ENCODE results near the gene GDI1. TPM values are rescaled to one million over a fixed set of nuclear protein-coding genes. Genes with fewer than 3 reads are reported as not detected.

The GDI1 gene
- total RNA-seq, 1 experiment from 2014 or later = 96.1 TPM

DNA sequence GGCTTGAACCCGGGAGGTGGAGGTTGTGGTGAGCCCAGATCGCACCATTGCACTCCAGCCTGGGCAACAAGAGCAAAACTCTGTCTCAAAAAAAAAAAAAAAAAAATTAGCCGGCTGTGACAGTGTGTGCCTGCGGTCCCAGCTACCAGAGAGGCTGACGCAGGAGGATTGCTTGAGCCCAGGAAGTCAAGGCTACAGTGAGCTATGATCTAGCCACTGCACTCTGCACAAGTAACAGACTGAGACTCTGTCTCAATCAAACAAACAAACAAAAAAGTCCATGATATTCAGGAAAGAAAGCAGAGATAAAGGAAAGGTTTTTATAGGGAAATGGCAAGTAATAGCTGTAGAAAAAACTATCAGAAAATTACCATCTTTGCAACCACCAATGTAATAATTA is 44.2 kb downstream of the GDI1 start:
- intact Hi-C loops (cut with micrococcal nuclease) = no loop called here
- CTCF ChIA-PET = no interaction called here

DNA sequence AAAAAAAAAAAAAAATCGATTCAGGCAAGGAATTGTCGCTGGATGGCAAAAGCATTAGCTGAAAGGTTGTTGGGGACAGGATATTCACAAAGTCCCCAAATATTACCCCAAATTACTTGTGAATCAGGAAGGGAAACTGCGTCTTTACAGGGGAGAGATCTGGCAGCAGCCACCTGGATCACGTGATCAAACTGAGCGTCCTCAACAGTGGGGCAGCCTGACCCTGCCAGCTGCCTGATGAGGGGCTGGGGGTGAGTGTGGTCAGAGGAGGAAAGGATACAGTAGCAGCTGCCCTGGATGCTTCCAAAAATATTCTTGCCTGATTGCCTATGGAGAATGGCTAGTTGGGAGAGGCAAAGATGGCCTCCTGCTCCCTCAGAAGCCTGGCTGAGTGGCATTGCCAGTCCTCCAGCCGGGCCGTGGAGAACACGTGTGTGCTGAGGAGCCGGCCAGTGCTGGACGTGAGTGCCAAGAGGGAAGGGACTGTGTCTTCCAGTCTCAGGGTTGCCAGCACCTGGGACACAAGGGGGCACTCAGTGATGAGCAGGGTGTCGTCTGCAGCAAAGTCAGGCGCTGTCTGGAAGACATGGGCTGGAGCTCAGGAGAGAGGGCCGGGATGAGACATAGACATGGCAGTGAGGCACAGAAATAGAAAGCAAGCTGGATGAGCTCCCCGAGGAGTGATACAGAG is 45.1 kb downstream of the GDI1 start:
- ATAC-seq = no peak
- H2AFZ ChIP-seq (ENCODE audit: low read length) = no peak overlapping the region
- H3K27ac ChIP-seq (ENCODE audit: low read length) = no peak overlapping the region
- no peak overlapping the region for H3K4me2 ChIP-seq (ENCODE audit: low read length)
- H3F3A ChIP-seq (ENCODE audit: low read length, unreplicated experiment) = no peaks in the 10 kb centered on the region
- ChIA-PET CTCF (interaction anchor here (0.6 kb wide), 1 partner anchor 45 kb away, joined by 3 read pairs; no protein-coding TSS in a partner anchor), POLR2A (ENCODE audit: unreplicated experiment) (interaction anchor here (0.5 to 0.7 kb wide), 2 partner anchors 9 to 23 kb away, joined by 4 to 11 read pairs; no protein-coding TSS in a partner anchor)
- peaks cover 12% of the 10 kb centered on the region for H3K36me3 ChIP-seq (ENCODE audit: low read depth, low read length)
- intact Hi-C loops (cut with micrococcal nuclease) = no loop called here
- H4K20me1 ChIP-seq (ENCODE audit: low read length) = no peaks in the 10 kb centered on the region
- DNase-seq = no peak
- H3K27me3 ChIP-seq (ENCODE audit: low read length) = no peaks in the 10 kb centered on the region
- no peaks in the 10 kb centered on the region for H3K9me2 ChIP-seq (replicated peaks; ENCODE audit: low read length)
- BruUV-seq (replicated peaks) = no TSS peak
- no peak overlapping the region for H3K9ac ChIP-seq (ENCODE audit: low read length)
- H3K79me2 ChIP-seq (ENCODE audit: low read length) = peaks cover 29% of the 10 kb centered on the region
- H3K4me3 ChIP-seq (ENCODE audit: low read length) = no peak overlapping the region
- no peaks in the 10 kb centered on the region for H3K9me3 ChIP-seq (ENCODE audit: low read length)
- TF ChIP-seq EZH2 (IDR thresholded peaks at IDR 0.05; ENCODE audit: low read length, unreplicated experiment) = no peak
- TF ChIP-seq, protein P1, sequence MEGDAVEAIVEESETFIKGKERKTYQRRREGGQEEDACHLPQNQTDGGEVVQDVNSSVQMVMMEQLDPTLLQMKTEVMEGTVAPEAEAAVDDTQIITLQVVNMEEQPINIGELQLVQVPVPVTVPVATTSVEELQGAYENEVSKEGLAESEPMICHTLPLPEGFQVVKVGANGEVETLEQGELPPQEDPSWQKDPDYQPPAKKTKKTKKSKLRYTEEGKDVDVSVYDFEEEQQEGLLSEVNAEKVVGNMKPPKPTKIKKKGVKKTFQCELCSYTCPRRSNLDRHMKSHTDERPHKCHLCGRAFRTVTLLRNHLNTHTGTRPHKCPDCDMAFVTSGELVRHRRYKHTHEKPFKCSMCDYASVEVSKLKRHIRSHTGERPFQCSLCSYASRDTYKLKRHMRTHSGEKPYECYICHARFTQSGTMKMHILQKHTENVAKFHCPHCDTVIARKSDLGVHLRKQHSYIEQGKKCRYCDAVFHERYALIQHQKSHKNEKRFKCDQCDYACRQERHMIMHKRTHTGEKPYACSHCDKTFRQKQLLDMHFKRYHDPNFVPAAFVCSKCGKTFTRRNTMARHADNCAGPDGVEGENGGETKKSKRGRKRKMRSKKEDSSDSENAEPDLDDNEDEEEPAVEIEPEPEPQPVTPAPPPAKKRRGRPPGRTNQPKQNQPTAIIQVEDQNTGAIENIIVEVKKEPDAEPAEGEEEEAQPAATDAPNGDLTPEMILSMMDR (conservative IDR thresholded peaks at IDR 0.05; ENCODE audit: low read depth, low read length) = no peak
- peaks cover 35% of the 10 kb centered on the region for H3K4me1 ChIP-seq (ENCODE audit: insufficient read depth, low read length)

More for the DNA sequence above, 44.2 kb downstream of the GDI1 start:
- Histone ChIP-seq H3K27ac (ENCODE audit: low read length) (no peak overlapping the region), H2AFZ (ENCODE audit: low read length) (no peak overlapping the region), H3K36me3 (ENCODE audit: low read depth, low read length) (peaks cover 12% of the 10 kb centered on the region), H3F3A (ENCODE audit: low read length, unreplicated experiment) (no peaks in the 10 kb centered on the region), H3K4me1 (ENCODE audit: insufficient read depth, low read length) (peaks cover 31% of the 10 kb centered on the region), H3K27me3 (ENCODE audit: low read length) (no peaks in the 10 kb centered on the region), H3K9me2 (replicated peaks; ENCODE audit: low read length) (no peaks in the 10 kb centered on the region), H3K9me3 (ENCODE audit: low read length) (no peaks in the 10 kb centered on the region), H3K9ac (ENCODE audit: low read length) (no peak overlapping the region), H4K20me1 (ENCODE audit: low read length) (no peaks in the 10 kb centered on the region), H3K79me2 (ENCODE audit: low read length) (peaks cover 28% of the 10 kb centered on the region), H3K4me2 (ENCODE audit: low read length) (no peak overlapping the region), H3K4me3 (ENCODE audit: low read length) (no peak overlapping the region)
- TF ChIP-seq EZH2 (IDR thresholded peaks at IDR 0.05; ENCODE audit: low read length, unreplicated experiment) = no peak
- TF ChIP-seq, protein P1 (conservative IDR thresholded peaks at IDR 0.05; ENCODE audit: low read depth, low read length) = no peak
- BruUV-seq (replicated peaks) = no TSS peak
- POLR2A ChIA-PET (ENCODE audit: unreplicated experiment) = no interaction called here
- no peak for DNase-seq
- no peak for ATAC-seq

DNA sequence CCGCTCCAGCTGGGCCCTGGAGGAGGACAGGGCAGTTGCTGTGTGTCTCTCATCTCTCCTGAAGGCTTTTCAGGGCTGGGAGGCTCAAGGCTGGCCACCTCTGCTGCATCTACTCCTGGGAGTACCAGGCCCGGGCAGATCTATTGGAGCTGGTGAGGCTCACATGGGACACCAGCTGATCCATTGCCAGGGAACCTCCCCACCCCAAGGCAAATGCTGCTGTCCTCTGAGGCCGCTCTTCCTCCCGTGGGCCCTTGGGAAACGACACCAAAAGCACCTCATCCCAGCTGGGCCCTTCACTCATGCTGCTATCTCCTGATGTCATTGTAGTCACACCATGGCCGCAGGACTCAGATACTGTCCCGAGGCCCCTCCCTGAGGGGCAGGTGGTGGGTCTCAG is 45.8 kb downstream of the GDI1 start:
- H3K27ac ChIP-seq (ENCODE audit: low read length) = no peak overlapping the region

More for the DNA sequence above, 45.8 kb downstream of the GDI1 start:
- Histone ChIP-seq H3K9ac (ENCODE audit: low read length) (no peak overlapping the region), H3K36me3 (ENCODE audit: low read depth, low read length) (peaks cover 15% of the 10 kb centered on the region), H4K20me1 (ENCODE audit: low read length) (no peaks in the 10 kb centered on the region), H3K79me2 (ENCODE audit: low read length) (peaks cover 32% of the 10 kb centered on the region), H3K9me2 (replicated peaks; ENCODE audit: low read length) (no peaks in the 10 kb centered on the region), H3K9me3 (ENCODE audit: low read length) (no peaks in the 10 kb centered on the region), H3K4me1 (ENCODE audit: insufficient read depth, low read length) (peaks cover 36% of the 10 kb centered on the region), H3F3A (ENCODE audit: low read length, unreplicated experiment) (no peaks in the 10 kb centered on the region), H3K4me3 (ENCODE audit: low read length) (no peak overlapping the region), H2AFZ (ENCODE audit: low read length) (no peak overlapping the region), H3K27me3 (ENCODE audit: low read length) (no peaks in the 10 kb centered on the region), H3K4me2 (ENCODE audit: low read length) (no peak overlapping the region)
- TF ChIP-seq, protein P1 (conservative IDR thresholded peaks at IDR 0.05; ENCODE audit: low read depth, low read length) = no peak
- TF ChIP-seq EZH2phosphoT487 (IDR thresholded peaks at IDR 0.05; ENCODE audit: borderline replicate concordance, low read length) (no peak), EZH2 (IDR thresholded peaks at IDR 0.05; ENCODE audit: low read length, unreplicated experiment) (no peak)
- ChIA-PET POLR2A (ENCODE audit: unreplicated experiment) (no interaction called here), CTCF (no interaction called here)
- no peak for DNase-seq
- intact Hi-C loops (cut with micrococcal nuclease) = no loop called here
- ATAC-seq = no peak
- BruUV-seq (replicated peaks) = no TSS peak

Measured in PC-3 (cell line).